ENCODE measurements around the gene CACNB1.
A peak's percentile ranks its signal among the peaks of the same experiment; 100 is the strongest.

Gene CACNB1

DNA sequence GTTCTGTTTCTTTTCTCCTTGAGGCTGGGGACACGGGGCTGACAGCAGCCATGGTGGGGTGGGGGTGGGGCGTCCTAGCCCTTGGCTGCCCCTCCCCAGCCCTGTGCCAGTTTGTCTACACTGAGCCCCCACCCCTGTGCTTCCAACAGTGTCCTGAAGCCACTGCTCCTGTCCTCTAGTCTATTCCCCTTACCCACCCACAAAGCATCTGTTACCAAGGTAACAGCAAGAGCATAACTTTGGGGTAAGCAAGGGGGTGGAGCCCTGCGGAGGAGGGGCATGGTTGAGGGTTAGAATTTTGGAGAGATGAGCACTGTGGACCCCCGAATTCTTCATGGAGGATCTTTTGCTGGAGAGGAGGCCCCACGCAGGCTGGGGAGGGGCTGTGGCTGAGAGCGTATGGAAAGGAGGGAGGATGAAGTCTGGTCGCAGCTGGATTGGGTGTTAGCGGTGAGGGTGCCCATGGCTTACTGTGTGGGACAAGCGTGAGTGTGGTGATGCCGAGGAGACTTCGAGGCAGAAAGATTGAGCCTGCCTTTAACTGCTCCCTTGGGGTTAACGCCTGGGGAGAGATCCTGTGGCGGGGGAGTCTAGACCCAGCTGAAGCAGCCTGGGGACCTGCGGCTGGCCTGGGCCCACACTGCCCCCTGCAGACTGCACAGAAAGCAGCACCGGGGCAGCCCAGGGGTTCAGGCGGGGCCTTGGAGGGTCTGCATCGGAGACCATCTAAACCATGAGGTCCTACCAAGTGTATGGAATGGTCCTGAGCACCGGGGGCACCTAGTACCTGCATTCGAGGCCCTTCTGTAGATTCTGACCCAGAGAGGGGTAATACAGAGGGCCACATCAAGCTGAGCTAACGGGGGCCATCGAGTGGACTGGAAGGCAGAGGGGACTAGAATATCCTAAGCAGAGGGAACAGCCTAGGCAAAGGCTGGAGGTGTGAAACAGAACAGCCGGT lies 34.4 kb upstream of the CACNB1 start:
- TF ChIP-seq, protein P1, sequence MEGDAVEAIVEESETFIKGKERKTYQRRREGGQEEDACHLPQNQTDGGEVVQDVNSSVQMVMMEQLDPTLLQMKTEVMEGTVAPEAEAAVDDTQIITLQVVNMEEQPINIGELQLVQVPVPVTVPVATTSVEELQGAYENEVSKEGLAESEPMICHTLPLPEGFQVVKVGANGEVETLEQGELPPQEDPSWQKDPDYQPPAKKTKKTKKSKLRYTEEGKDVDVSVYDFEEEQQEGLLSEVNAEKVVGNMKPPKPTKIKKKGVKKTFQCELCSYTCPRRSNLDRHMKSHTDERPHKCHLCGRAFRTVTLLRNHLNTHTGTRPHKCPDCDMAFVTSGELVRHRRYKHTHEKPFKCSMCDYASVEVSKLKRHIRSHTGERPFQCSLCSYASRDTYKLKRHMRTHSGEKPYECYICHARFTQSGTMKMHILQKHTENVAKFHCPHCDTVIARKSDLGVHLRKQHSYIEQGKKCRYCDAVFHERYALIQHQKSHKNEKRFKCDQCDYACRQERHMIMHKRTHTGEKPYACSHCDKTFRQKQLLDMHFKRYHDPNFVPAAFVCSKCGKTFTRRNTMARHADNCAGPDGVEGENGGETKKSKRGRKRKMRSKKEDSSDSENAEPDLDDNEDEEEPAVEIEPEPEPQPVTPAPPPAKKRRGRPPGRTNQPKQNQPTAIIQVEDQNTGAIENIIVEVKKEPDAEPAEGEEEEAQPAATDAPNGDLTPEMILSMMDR (IDR thresholded peaks at IDR 0.05; ENCODE audit: low read depth, low read length) = peak; percentile 81
- in situ Hi-C loops (cut with HindIII; ENCODE audit: low sequenced_read_pairs) = no loop called here
- H3K4me3 ChIP-seq (ENCODE audit: low read depth, low read length) = no peak overlapping the region
- DNase-seq (ENCODE audit: low read depth, low spot score) = no peak

DNA sequence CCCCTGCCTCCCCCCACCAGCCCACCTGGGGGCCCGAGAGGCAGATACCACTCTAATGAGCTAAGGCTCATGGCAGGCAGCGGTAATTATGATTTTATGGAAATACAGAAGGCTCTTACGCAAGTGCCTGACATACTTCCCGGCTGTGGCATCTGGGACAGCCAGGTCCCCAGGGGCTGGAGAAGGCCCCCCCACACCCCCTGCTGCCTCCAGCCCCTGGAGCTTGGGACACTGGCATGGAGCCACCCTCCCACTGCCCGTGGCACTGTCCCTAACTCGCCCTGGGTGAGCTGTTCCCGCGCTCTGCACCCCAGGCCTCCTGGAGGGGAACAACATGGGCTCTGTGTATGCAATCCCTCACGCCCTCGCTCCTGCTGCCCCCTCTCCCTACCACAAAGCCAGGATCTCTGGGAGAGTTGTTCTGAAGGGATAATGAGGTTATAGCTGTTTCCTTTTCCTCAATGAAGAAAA lies 33.7 kb upstream of the CACNB1 start:
- in situ Hi-C loops (cut with HindIII; ENCODE audit: low sequenced_read_pairs) = no loop called here
- no peak overlapping the region for H3K4me3 ChIP-seq (ENCODE audit: low read depth, low read length)
- TF ChIP-seq, protein P1 (IDR thresholded peaks at IDR 0.05; ENCODE audit: low read depth, low read length) = no peak
- DNase-seq (ENCODE audit: low read depth, low spot score) = no peak

DNA sequence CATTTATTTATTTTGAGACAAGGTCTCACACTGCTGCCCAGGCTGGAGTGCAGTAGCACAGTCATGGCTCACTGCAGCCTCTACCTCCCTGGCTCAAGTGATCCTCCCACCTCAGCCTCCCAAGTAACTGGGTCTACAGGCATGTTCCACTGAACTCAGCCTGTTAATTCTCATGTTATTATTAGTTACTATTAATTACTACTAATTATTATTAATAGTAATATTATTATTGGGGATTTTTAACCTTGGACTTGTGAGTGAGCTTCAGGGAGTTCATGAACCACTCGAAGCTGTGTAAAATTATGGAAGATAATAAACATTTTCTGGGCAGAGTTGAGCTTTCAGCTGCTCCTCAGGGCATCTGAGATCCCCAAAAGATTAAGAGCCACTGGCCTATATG lies 32.9 kb upstream of the CACNB1 start:
- no peak for DNase-seq (ENCODE audit: low read depth, low spot score)
- TF ChIP-seq, protein P1 (IDR thresholded peaks at IDR 0.05; ENCODE audit: low read depth, low read length) = no peak
- no peak overlapping the region for H3K4me3 ChIP-seq (ENCODE audit: low read depth, low read length)
- in situ Hi-C loops (cut with HindIII; ENCODE audit: low sequenced_read_pairs) = no loop called here

DNA sequence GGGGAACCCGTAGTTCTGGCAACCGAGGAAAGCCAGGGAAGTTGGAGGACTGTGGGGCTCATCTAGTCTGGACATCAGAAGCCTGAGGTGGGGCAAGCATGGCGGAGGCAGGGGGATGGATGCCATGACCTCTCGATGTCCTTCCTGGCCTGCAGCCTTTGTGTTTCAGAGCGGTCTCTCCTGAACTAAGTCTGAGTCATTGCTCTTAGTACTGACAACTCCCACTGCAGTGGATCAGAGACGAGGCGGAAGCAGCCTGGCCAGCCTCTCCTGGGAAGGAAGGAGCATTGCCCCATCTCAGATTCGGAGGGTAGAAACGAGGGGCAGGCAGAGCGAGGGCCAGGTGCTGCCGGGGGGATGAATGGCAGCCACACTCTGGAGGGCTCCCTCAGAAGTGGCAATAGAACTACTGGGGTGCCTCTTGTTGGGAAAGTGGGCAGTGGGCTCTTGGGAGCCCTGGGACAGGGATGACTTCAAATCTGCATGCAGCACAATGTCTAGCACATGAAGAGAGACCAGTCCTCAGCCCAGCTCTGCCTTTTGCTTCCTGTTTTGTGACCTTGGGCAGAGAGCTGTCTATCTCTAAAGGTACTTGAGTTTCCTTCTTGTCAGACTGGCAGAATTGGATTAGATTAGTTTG lies 31.9 kb upstream of the CACNB1 start:
- DNase-seq (ENCODE audit: low read depth, low spot score) = no peak
- no peak overlapping the region for H3K4me3 ChIP-seq (ENCODE audit: low read depth, low read length)
- in situ Hi-C loops (cut with HindIII; ENCODE audit: low sequenced_read_pairs) = no loop called here

DNA sequence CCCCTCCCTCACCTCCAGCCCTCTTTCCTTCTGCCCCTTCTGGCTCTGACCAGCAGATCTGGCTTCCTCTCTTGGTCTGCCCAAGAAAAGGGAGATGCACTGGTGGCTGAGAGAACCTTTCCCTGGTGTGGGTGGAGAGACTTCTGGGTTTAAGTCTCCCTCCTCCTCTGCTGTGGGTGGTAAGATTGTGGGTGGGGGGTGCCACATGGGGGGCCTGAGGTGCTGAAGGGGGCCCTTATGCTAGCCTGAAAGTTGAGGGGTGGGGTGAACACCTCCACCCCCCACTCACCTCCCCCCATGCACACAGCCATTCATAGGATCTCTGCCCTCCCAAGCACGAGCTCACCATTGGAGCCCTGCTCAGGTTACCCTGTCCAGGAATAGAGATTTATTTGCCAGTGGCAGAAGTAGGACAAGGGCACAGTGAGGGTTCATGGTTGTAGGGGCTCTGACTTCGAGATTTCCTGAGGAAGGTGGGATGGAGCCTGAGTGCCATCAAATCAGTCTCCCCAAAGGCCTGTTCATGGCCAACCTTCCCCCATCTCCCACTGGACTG lies 30.0 kb upstream of the CACNB1 start:
- in situ Hi-C loops (cut with HindIII; ENCODE audit: low sequenced_read_pairs) = no loop called here
- DNase-seq (ENCODE audit: low read depth, low spot score) = no peak
- TF ChIP-seq, protein P1 (IDR thresholded peaks at IDR 0.05; ENCODE audit: low read depth, low read length) = no peak
- H3K4me3 ChIP-seq (ENCODE audit: low read depth, low read length) = no peak overlapping the region

More for the DNA sequence above, 31.9 kb upstream of the CACNB1 start:
- TF ChIP-seq, protein P1 (IDR thresholded peaks at IDR 0.05; ENCODE audit: low read depth, low read length) = no peak

DNA sequence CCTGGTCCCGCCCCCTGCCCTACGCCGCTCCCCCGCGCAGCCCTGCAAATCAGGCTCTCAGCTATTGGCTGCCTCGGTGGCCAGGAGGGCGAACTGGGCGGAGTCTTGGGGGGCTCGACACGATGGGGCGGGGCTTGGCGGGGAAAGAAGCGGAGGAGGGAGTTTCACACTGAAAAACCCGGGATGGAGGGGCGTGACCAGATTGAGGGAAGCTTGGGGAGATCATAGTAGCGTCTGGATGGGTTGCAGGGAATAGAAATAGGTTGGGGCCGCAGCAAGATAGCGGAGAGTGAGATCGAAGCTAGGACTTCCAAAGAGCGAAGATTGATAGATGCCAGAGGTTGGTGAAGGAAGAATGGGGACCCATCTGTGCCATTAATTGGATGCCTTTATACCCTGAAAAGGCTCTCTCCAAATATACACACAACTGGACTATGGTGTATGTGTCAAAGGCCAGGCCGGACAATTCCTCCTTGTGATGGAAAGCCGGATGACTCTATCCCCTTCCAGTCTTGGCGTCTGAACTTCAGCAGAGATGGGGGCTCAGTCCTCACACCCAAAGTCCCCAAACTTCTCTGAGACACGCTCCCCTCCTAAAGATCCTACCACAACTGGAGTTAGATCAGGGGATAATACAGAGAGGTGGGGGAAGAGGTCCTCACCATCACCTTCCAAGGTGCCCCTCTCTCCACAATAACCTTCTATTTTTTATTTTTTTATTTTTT lies 28.7 kb upstream of the CACNB1 start:
- in situ Hi-C loops (cut with HindIII; ENCODE audit: low sequenced_read_pairs) = no loop called here
- DNase-seq (ENCODE audit: low read depth, low spot score) = peak; percentile 14
- TF ChIP-seq, protein P1 (IDR thresholded peaks at IDR 0.05; ENCODE audit: low read depth, low read length) = no peak
- H3K4me3 ChIP-seq (ENCODE audit: low read depth, low read length) = peak overlapping the region; percentile 24
